Coronary artery (tissue), 2 donors: ENCODE results near the gene ATAD2B.

Source experiments
- DNase-seq: peaks from one replicate; pipeline ENCODE4 v3.0.0-alpha.2; 2017; ENCODE audit warnings: low spot score
- H3K27ac ChIP-seq, 2 donors: fragments of 200-600 bp; sonication (generic); one replicate each; pipeline ENCODE4 v1.5.1; 2016 to 2019
- H3K4me3 ChIP-seq: fragments of 200-600 bp; sonication (generic); 2 replicates; pipeline ENCODE4 v1.5.1; 2016; ENCODE audit warnings: mild to moderate bottlenecking, moderate library complexity
- CTCF ChIP-seq: fragments of 200-600 bp; sonication (generic); IDR thresholded peaks from one replicate; pipeline ENCODE4 v1.5.1; 2019; ENCODE audit warnings: antibody characterized with exemption

ATAD2B gene

GRCh38 chr2:23794234-23794633, 132.7 kb downstream of the ATAD2B start:
- no peak for TF ChIP-seq CTCF
- DNase-seq = no peak
- Histone ChIP-seq H3K4me3 (no peak overlapping the region), H3K27ac (no peak overlapping the region)

GRCh38 chr2:23793476-23793875, 133.4 kb downstream of the ATAD2B start:
- H3K4me3 ChIP-seq = no peak overlapping the region
- TF ChIP-seq CTCF = no peak
- DNase-seq = no peak
- no peak overlapping the region for H3K27ac ChIP-seq

GRCh38 chr2:23791030-23791429, 135.9 kb downstream of the ATAD2B start:
- no peak for TF ChIP-seq CTCF
- no peak overlapping the region for H3K4me3 ChIP-seq
- no peak overlapping the region for H3K27ac ChIP-seq
- no peak for DNase-seq

GRCh38 chr2:23789012-23789411, 137.9 kb downstream of the ATAD2B start:
- no peak for TF ChIP-seq CTCF
- no peak overlapping the region for H3K4me3 ChIP-seq
- no peak for DNase-seq
- H3K27ac ChIP-seq = no peak overlapping the region

- DNase-seq = no peak
- no peak overlapping the region for H3K27ac ChIP-seq
Observed at GRCh38 chr2:23788100-23788499, 138.8 kb downstream of the ATAD2B start.

GRCh38 chr2:23784971-23785370, 142.0 kb downstream of the ATAD2B start:
- TF ChIP-seq CTCF = no peak
- DNase-seq = no peak
- H3K27ac ChIP-seq = no peak overlapping the region
- no peak overlapping the region for H3K4me3 ChIP-seq

More at GRCh38 chr2:23788100-23788499, 138.8 kb downstream of the ATAD2B start:
- H3K4me3 ChIP-seq = no peak overlapping the region
- TF ChIP-seq CTCF = no peak

- no peak for DNase-seq
- no peak overlapping the region for H3K4me3 ChIP-seq
- H3K27ac ChIP-seq = no peak overlapping the region
- TF ChIP-seq CTCF = no peak
Observed at GRCh38 chr2:23782646-23783045, 144.3 kb downstream of the ATAD2B start.
